Lower lobe of right lung (tissue), 2 donors: ENCODE measurements around the gene LRRTM4. TPM values are rescaled to one million over a fixed set of nuclear protein-coding genes. Genes with fewer than 3 reads are reported as not detected.

ENCODE experiments used
- ATAC-seq, 2 donors: fragments of 200-7000 bp; cut with Tn5 transposase; one replicate each; pipeline ENCODE4 v1.9.1; 2020 to 2022; ENCODE audit warnings: mild to moderate bottlenecking in 2 of 2, moderate library complexity in 2 of 2
- DNase-seq: peaks from one replicate; pipeline ENCODE4 v3.0.0-alpha.2; 2020
- H3K27ac ChIP-seq: fragments of 200-600 bp; one replicate; pipeline ENCODE4 v1.8.0; 2022
- H3K27me3 ChIP-seq: fragments of 200-600 bp; one replicate; pipeline ENCODE4 v1.8.0; 2022; ENCODE audit warnings: low read depth
- H3K36me3 ChIP-seq: fragments of 200-600 bp; one replicate; pipeline ENCODE4 v1.8.0; 2022; ENCODE audit warnings: mild to moderate bottlenecking
- H3K4me1 ChIP-seq: fragments of 200-600 bp; one replicate; pipeline ENCODE4 v1.8.0; 2022
- H3K4me3 ChIP-seq: fragments of 200-600 bp; one replicate; pipeline ENCODE4 v1.8.0; 2022; ENCODE audit warnings: mild to moderate bottlenecking
- H3K9me3 ChIP-seq: fragments of 200-600 bp; one replicate; pipeline ENCODE4 v1.8.0; 2022
- intact Hi-C: fragments of 100-400 bp; cut with DNase I; formaldehyde crosslinking; loops from one replicate; pipeline ENCODE4 v1.11.0; 2022
- total RNA-seq: library from RNA; stranded (reverse); fragmentation: NEBNext Ultra II Directional; extraction: Animal tissue kit (Norgen Biotek cat#: 25700); gene quantifications from one replicate; pipeline ENCODE4 v1.2.1, GENCODE V29; 2021
- TF ChIP-seq, protein P1 (sequence below): fragments of 200-600 bp; IDR thresholded peaks from one replicate; pipeline ENCODE4 v1.8.0; 2022; ENCODE audit warnings: antibody characterized with exemption, mild to moderate bottlenecking
- donor health status: DM: no; HTN: yes; CAD: no; lungs with severe emphysema.

Gene LRRTM4
- total RNA-seq, 1 donor from 2014 or later: 0.77 TPM

DNA sequence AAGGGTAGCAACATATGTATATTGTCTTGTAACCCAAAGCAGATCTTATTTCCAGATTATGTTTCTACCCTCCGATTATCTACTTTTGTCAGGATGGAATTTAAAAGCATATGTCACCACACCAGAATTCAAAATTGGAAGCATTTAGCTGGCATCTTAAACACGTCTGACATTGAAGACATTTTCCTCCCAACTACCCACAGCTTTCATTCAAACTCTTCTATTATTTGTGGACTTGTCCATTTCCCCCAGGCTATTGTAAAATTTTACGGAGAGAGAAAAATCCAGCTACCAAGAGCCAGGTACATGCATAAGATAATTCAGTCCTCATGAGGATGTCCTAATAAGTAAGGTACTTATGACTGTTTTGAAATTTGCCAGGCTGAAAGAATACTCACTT, 659.3 kb downstream of the LRRTM4 start:
- Histone ChIP-seq H3K27me3 (no peaks in the 10 kb centered on the region), H3K36me3 (no peaks in the 10 kb centered on the region), H3K4me1 (no peaks in the 10 kb centered on the region), H3K4me3 (no peak overlapping the region), H3K27ac (no peak overlapping the region), H3K9me3 (no peaks in the 10 kb centered on the region)
- TF ChIP-seq, protein P1, sequence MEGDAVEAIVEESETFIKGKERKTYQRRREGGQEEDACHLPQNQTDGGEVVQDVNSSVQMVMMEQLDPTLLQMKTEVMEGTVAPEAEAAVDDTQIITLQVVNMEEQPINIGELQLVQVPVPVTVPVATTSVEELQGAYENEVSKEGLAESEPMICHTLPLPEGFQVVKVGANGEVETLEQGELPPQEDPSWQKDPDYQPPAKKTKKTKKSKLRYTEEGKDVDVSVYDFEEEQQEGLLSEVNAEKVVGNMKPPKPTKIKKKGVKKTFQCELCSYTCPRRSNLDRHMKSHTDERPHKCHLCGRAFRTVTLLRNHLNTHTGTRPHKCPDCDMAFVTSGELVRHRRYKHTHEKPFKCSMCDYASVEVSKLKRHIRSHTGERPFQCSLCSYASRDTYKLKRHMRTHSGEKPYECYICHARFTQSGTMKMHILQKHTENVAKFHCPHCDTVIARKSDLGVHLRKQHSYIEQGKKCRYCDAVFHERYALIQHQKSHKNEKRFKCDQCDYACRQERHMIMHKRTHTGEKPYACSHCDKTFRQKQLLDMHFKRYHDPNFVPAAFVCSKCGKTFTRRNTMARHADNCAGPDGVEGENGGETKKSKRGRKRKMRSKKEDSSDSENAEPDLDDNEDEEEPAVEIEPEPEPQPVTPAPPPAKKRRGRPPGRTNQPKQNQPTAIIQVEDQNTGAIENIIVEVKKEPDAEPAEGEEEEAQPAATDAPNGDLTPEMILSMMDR: no peak
- DNase-seq (no peak), ATAC-seq (no peak)
- intact Hi-C loops: no loop called here

DNA sequence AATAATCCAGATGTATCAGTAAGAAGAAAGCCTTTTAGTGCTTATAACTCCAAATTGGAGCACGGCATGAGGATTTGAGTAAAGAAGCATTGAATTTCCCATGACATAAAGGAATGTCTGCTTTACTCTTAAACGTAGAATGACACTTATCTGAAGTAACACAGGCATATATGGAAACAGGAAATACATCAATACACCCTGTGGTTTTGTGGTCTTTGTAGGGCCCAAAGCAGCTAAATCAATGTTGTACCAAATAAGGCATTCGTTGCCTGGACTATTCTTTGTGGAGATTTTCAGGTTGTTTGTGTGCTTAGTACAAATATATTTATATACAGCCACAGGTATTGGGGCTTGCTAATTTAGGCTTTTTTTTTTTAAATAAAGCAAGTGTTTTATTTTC, 660.5 kb downstream of the LRRTM4 start:
- ATAC-seq (no peak), DNase-seq (no peak)
- Histone ChIP-seq H3K4me3 (no peak overlapping the region), H3K36me3 (no peaks in the 10 kb centered on the region), H3K9me3 (no peaks in the 10 kb centered on the region), H3K27me3 (no peaks in the 10 kb centered on the region), H3K27ac (no peak overlapping the region), H3K4me1 (no peaks in the 10 kb centered on the region)
- TF ChIP-seq, protein P1: no peak
- intact Hi-C loops: no loop called here

DNA sequence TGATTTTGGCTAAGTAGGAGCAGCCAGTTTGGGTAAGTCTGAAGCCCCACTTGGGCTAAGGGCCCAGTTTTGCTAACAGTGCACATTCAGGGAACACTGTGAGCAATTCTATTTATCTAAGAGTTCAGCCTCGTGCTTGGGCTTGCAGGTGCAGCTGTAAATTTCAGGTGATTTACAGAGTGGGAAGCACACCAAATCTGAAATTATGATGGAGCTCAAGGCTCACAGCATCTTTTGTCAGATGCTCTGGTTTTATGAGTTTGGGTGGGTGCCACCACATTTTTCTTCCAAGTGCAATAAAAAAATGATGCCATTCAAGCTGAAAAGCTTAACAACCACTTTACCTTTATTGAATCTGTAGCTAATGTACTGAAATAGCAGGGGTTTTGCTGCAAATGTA, 671.2 kb downstream of the LRRTM4 start:
- DNase-seq (no peak), ATAC-seq (no peak)
- intact Hi-C loops: no loop called here
- Histone ChIP-seq H3K4me3 (no peak overlapping the region), H3K4me1 (no peaks in the 10 kb centered on the region), H3K27ac (no peak overlapping the region), H3K9me3 (no peaks in the 10 kb centered on the region), H3K36me3 (no peaks in the 10 kb centered on the region), H3K27me3 (no peaks in the 10 kb centered on the region)
- TF ChIP-seq, protein P1: no peak

DNA sequence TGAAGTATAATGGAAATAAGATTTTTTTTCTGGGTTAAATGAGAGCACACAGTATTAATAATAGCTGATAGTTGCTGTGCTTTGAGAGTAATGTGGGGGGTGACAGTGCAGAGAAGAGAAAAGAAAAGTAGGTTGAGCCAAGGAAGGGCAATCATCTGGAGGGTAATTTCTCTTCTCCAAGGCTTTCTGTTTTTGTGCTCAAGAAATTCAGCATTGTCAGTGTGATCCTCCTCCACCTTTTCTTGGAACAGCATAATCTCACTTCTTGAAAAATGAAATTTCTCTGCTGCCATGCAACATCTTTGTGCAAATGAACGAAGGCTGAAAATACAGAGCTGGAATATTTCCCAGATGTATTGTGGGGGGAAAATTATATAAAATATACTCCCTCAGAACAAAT, 673.1 kb downstream of the LRRTM4 start:
- no peak for DNase-seq
- Histone ChIP-seq H3K27ac (no peak overlapping the region), H3K4me1 (no peaks in the 10 kb centered on the region), H3K36me3 (no peaks in the 10 kb centered on the region), H3K9me3 (no peaks in the 10 kb centered on the region), H3K4me3 (no peak overlapping the region), H3K27me3 (no peaks in the 10 kb centered on the region)
- no peak for ATAC-seq
- TF ChIP-seq, protein P1: no peak
- intact Hi-C loops: no loop called here

DNA sequence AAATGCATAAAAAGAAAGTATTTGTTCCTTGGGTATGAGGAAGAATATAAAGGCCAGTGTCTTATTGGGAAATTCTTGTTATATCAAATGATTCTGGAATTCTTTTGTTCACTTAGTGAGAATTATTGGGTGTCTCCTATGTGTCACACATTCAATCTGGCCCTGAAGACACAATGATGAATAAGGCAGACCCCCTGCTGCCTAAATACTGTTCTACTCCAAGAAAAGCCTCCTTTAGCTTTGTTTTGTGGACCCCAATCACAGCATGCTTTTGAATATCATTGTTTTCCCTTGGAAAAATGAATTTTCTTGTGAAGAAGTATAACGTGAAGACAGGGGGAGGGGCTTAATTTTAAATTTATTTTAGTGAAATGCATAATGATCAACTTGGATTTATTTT, 682.4 kb downstream of the LRRTM4 start:
- H3K4me3 ChIP-seq: no peak overlapping the region
- no peaks in the 10 kb centered on the region for H3K27me3 ChIP-seq
- H3K27ac ChIP-seq: no peak overlapping the region
- H3K9me3 ChIP-seq: no peaks in the 10 kb centered on the region
- ATAC-seq (no peak), DNase-seq (no peak)
- H3K4me1 ChIP-seq: no peaks in the 10 kb centered on the region
- TF ChIP-seq, protein P1: no peak
- intact Hi-C loops: no loop called here
- H3K36me3 ChIP-seq: no peaks in the 10 kb centered on the region
